GM23248 (cell line): ENCODE results near the gene STIP1. TPM values are rescaled to one million over a fixed set of nuclear protein-coding genes. Genes with fewer than 3 reads are reported as not detected.

ENCODE experiments used
- DNase-seq: peaks from one replicate; pipeline ENCODE4 v3.0.0-alpha.2; 2015
- H2AFZ ChIP-seq: fragments of 200-600 bp; sonication (generic); 2 replicates; pipeline ENCODE4 v1.6.1; 2016; ENCODE audit warnings: antibody characterized with exemption
- H3F3A ChIP-seq: fragments of 200-600 bp; sonication (generic); 2 replicates; pipeline ENCODE4 v1.6.1; 2016; ENCODE audit warnings: mild to moderate bottlenecking, antibody characterized with exemption, mixed run types; ENCODE audit not compliant: insufficient read depth
- H3K27ac ChIP-seq: fragments of 200-600 bp; sonication (generic); 2 replicates; pipeline ENCODE4 v1.5.1; 2016; ENCODE audit warnings: mild to moderate bottlenecking
- H3K27me3 ChIP-seq: fragments of 200-600 bp; sonication (generic); replicated peaks from 2 replicates; pipeline ENCODE4 v1.6.1; 2016; ENCODE audit warnings: mild to moderate bottlenecking; ENCODE audit not compliant: insufficient read depth
- H3K36me3 ChIP-seq: fragments of 200-600 bp; sonication (generic); 2 replicates; pipeline ENCODE4 v1.6.1; 2016; ENCODE audit warnings: low read depth, mild to moderate bottlenecking
- H3K4me1 ChIP-seq: fragments of 200-600 bp; sonication (generic); 2 replicates; pipeline ENCODE4 v1.6.1; 2016; ENCODE audit warnings: mild to moderate bottlenecking; ENCODE audit not compliant: insufficient read depth
- H3K4me2 ChIP-seq: fragments of 200-600 bp; sonication (generic); one replicate; pipeline ENCODE4 v1.6.1; 2016; ENCODE audit warnings: mild to moderate bottlenecking; ENCODE audit not compliant: unreplicated experiment
- H3K4me3 ChIP-seq: fragments of 200-600 bp; sonication (generic); 2 replicates; pipeline ENCODE4 v1.5.1; 2016; ENCODE audit warnings: mild to moderate bottlenecking
- H3K79me2 ChIP-seq: fragments of 200-600 bp; sonication (generic); 2 replicates; pipeline ENCODE4 v1.6.1; 2016; ENCODE audit warnings: mild to moderate bottlenecking; ENCODE audit not compliant: insufficient read depth
- H3K9ac ChIP-seq: fragments of 200-600 bp; sonication (generic); 2 replicates; pipeline ENCODE4 v1.6.1; 2016; ENCODE audit warnings: mild to moderate bottlenecking
- H3K9me2 ChIP-seq: fragments of 200-600 bp; sonication (generic); 2 replicates; pipeline ENCODE4 v1.6.1; 2016; ENCODE audit warnings: mixed run types, mild to moderate bottlenecking, moderate library complexity; ENCODE audit not compliant: insufficient read depth
- H3K9me3 ChIP-seq: fragments of 200-600 bp; sonication (generic); one replicate; pipeline ENCODE4 v1.6.1; 2017; ENCODE audit warnings: low read depth
- H4K20me1 ChIP-seq: fragments of 200-600 bp; sonication (generic); 2 replicates; pipeline ENCODE4 v1.6.0; 2016; ENCODE audit not compliant: insufficient read depth
- EZH2 ChIP-seq: fragments of 200-600 bp; sonication (generic); IDR thresholded peaks from 2 replicates; pipeline ENCODE4 v1.6.1; 2018; ENCODE audit warnings: antibody characterized with exemption, mild to moderate bottlenecking; ENCODE audit not compliant: insufficient read depth, poor library complexity, severe bottlenecking
- EZH2phosphoT487 ChIP-seq: fragments of 200-600 bp; sonication (generic); IDR thresholded peaks from 2 replicates; pipeline ENCODE4 v1.6.1; 2018; ENCODE audit warnings: antibody characterized with exemption, moderate library complexity, mild to moderate bottlenecking, low read depth; ENCODE audit not compliant: insufficient read depth
- WGBS, 2 experiments: methylation state at CpG; one replicate each; pipeline ENCODE4 v1.1.6; 2015 to 2017; ENCODE audit warnings: low lambda C conversion rate in 2 of 2, low coverage in 1 of 2; ENCODE audit errors: missing lambda C conversion rate in 2 of 2; 5-methylcytosine and 5-hydroxymethylcytosine counted together
- in situ Hi-C: fragments of 300-500 bp; cut with MboI; formaldehyde crosslinking; loops from 2 replicates; pipeline ENCODE4 v1.15.0; 2020
- polyA plus RNA-seq: library from polyadenylated mRNA; unstranded; fragments of >200 nt; fragmentation: Nextera tagmentation; extraction: Ambion mirVana; gene quantifications from 2 replicates; pipeline ENCODE4 v1.2.1, GENCODE V29; 2016
- total RNA-seq: library from RNA; depleted of rRNA; stranded (reverse); fragments of >200 nt; shearing (Covaris generic); gene quantifications from 2 replicates; pipeline ENCODE4 v1.2.3, GENCODE V29; 2014

STIP1 gene
- total and polyA plus RNA-seq, 2 experiments from 2014 or later: 115 to 128 TPM

DNA sequence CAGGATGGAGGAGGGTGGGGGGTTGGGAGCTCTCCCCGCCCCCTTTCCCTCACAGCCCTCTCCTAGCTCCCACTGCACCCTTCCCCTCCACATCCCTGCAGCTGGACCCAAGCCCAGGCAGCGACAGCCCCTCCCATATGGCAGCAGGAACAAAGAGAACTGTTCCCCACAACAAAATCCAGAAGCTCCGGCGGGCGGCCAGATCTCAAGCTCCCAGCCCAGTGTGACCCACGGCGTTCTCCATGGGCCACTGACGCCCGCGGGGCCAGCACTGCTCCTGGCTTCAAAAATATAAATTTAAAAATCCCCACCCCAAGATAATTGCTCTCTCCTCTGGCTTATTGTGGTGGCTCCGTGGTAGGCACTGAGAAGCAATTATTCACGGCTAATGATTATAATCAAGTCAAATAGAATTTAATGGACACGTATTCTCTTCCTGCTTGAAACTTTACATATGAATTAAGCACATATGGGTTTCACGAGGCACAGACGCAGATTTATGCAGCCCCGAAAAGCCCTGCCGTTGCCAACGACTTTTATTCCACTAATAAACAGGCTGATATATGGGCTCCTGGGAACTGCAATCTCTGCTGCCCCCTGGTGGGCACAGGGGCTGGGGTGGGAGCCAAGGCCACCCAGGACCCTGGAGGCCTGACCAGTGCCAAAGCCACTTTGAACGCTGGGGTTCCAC, 37.6 kb upstream of the STIP1 start:
- H3K4me2 ChIP-seq: peak overlapping the region; percentile 50
- no peak overlapping the region for H3K27ac ChIP-seq
- no peaks in the 10 kb centered on the region for H3K4me1 ChIP-seq
- no peaks in the 10 kb centered on the region for H4K20me1 ChIP-seq
- no peaks in the 10 kb centered on the region for H3K27me3 ChIP-seq
- 13 to 14% methylated on average over 17 to 19 of the region's 19 CpGs for WGBS, 2 experiments
- H2AFZ ChIP-seq: 0 out of 2 replicates have a peak overlapping the region, but pooled peaks have one; percentile 21
- H3F3A ChIP-seq: no peaks in the 10 kb centered on the region
- no peaks in the 10 kb centered on the region for H3K9me3 ChIP-seq
- DNase-seq: peak; percentile 73
- in situ Hi-C loops: loop anchor here (10.0 kb wide), 1 partner anchor 144 kb away; no protein-coding TSS in a partner anchor
- peak overlapping the region; percentile 35; the same call in 1 of the 2 replicates for H3K4me3 ChIP-seq
- H3K79me2 ChIP-seq: no peaks in the 10 kb centered on the region
- TF ChIP-seq EZH2 (no peak), EZH2phosphoT487 (no peak)
- no peaks in the 10 kb centered on the region for H3K9me2 ChIP-seq
- peak overlapping the region; percentile 14; the same call in 1 of the 2 replicates for H3K9ac ChIP-seq
- no peaks in the 10 kb centered on the region for H3K36me3 ChIP-seq

DNA sequence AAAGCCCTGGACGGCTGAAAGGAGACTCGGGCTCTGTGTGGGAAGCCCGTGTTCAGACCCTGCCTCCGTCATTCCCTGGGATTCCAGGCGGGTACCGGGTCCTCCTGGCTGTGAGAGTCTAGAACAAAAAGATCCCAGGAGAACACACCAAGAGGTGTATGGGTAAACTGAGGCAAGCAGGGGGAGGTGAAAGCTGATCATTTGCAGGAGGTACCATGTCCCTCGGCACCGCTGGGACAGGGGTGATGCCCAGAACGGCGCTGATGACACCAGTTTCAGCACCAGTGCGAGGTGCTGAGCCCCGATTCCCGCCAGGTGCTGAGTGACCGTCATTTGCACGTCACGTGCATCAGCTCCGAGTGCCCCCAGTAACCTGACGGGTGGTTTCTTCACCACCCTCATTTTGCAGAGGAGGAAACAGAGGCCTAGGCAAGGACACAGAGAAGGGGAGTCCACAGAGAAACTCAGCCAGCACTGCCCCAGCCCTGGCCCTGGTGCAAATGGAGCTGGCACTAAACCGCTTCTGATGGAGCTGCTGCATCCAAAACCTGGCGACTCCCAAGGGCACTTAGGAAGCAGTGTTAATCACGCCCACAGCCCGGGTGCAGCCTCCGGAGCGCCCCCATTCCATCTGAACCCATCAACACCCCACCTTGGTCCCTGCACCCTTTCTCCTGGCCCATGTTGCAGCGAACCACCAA, 36.9 kb upstream of the STIP1 start:
- Histone ChIP-seq H3K27ac (no peak overlapping the region), H3K36me3 (no peaks in the 10 kb centered on the region), H3K27me3 (no peaks in the 10 kb centered on the region), H4K20me1 (no peaks in the 10 kb centered on the region), H3K9me3 (no peaks in the 10 kb centered on the region), H2AFZ (no peak overlapping the region), H3K9ac (no peak overlapping the region), H3K4me2 (no peak overlapping the region), H3K79me2 (no peaks in the 10 kb centered on the region), H3K4me3 (no peak overlapping the region), H3K4me1 (no peaks in the 10 kb centered on the region), H3K9me2 (no peaks in the 10 kb centered on the region), H3F3A (no peaks in the 10 kb centered on the region)
- TF ChIP-seq EZH2phosphoT487: no peak
- TF ChIP-seq EZH2: no peak
- in situ Hi-C loops: loop anchor here (10.0 kb wide), 1 partner anchor 144 kb away; no protein-coding TSS in a partner anchor
- WGBS, 2 experiments: 67 to 69% methylated on average over 25 of the region's 25 CpGs
- DNase-seq: no peak

GRCh38 chr11:64150051-64150450, 35.9 kb upstream of the STIP1 start:
- no peak overlapping the region for H3K4me2 ChIP-seq
- in situ Hi-C loops: no loop called here
- no peaks in the 10 kb centered on the region for H3K9me2 ChIP-seq
- no peak overlapping the region for H3K27ac ChIP-seq
- H2AFZ ChIP-seq: no peak overlapping the region
- no peaks in the 10 kb centered on the region for H3K27me3 ChIP-seq
- H3K4me3 ChIP-seq: no peak overlapping the region
- H3K9ac ChIP-seq: no peak overlapping the region
- H3K4me1 ChIP-seq: no peaks in the 10 kb centered on the region
- no peaks in the 10 kb centered on the region for H3K9me3 ChIP-seq
- H3F3A ChIP-seq: no peaks in the 10 kb centered on the region
- no peaks in the 10 kb centered on the region for H4K20me1 ChIP-seq
- DNase-seq: no peak
- no peak for TF ChIP-seq EZH2phosphoT487
- TF ChIP-seq EZH2: no peak
- WGBS, 2 experiments: 93 to 95% methylated on average over 15 of the region's 15 CpGs
- H3K36me3 ChIP-seq: no peaks in the 10 kb centered on the region
- H3K79me2 ChIP-seq: no peaks in the 10 kb centered on the region

GRCh38 chr11:64150481-64151239, 35.3 kb upstream of the STIP1 start:
- WGBS, 2 experiments: 87 to 94% methylated on average over 23 to 24 of the region's 24 CpGs
- Histone ChIP-seq H3K9ac (no peak overlapping the region), H3K4me1 (no peaks in the 10 kb centered on the region), H3K9me2 (no peaks in the 10 kb centered on the region), H4K20me1 (no peaks in the 10 kb centered on the region), H3K4me2 (no peak overlapping the region), H3K9me3 (no peaks in the 10 kb centered on the region), H3K79me2 (no peaks in the 10 kb centered on the region), H3K36me3 (no peaks in the 10 kb centered on the region), H3K4me3 (no peak overlapping the region), H2AFZ (no peak overlapping the region), H3F3A (no peaks in the 10 kb centered on the region), H3K27me3 (no peaks in the 10 kb centered on the region), H3K27ac (no peak overlapping the region)
- in situ Hi-C loops: no loop called here
- no peak for DNase-seq
- no peak for TF ChIP-seq EZH2
- no peak for TF ChIP-seq EZH2phosphoT487
